Measurements from ENCODE around the gene MYO10.
"Not testable (repeated sequence)": the region's sequence is repeated elsewhere in the genome, so short reads cannot be mapped to it uniquely, and the experiment has no call there.

Gene MYO10

GRCh38 chr5:16656561-16657191 is 279.4 kb downstream of the MYO10 start:
- DNase-seq, result no peak

GRCh38 chr5:16654647-16655334 is 281.3 kb downstream of the MYO10 start:
- peak; percentile 15 for DNase-seq

- not testable (repeated sequence) for DNase-seq
Measured at GRCh38 chr5:16648739-16649138, 287.3 kb downstream of the MYO10 start.

DNA sequence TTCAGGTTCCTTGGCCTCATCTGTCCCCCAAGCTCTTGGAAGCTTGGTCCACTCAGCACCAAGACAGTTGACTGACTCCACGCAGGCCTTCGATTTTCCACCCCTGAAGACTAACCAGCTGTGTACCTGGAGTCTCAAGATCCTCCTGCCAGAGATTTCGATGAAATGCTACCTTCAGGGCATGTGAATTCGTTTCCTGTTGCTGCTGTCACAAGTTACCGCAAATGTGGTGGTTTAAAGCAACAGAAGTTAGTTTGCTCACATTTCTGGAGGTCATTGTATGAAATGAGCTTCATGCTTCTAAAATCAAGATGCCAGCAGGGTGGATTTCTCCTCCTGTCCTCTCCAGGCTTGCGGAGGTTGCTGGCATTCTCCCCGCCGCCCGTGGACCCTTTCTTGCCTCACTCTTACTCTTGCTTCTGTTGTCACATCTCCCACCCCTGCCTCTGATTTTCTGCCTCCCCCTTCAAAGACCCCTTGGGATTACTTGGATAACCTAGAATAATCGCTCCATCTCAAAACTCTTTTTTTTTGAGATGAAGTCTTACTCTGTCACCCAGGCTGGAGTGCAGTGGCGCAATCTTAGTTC is 291.7 kb downstream of the MYO10 start:
- DNase-seq, result no peak

- no peak for DNase-seq
Measured at GRCh38 chr5:16642867-16643266, 293.2 kb downstream of the MYO10 start.

DNA sequence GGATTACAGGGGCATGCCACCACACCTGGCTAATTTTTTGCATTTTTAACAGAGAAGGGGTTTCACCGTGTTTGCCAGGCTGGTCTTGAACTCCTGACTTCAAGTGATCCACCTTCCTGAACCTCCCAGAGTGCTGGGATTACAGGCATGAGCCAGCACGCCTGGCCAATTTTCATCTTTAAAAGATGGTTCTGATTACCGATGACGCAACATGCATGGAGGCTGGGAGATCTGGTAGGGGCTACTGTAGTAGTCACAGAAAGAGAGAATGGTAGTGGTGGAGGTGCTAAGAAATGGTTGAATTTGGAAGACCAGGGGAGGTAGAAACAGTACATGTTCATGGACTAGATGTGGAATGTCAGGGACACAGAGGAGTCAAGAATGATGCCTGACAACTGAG is 296.9 kb downstream of the MYO10 start:
- DNase-seq, result no peak

DNA sequence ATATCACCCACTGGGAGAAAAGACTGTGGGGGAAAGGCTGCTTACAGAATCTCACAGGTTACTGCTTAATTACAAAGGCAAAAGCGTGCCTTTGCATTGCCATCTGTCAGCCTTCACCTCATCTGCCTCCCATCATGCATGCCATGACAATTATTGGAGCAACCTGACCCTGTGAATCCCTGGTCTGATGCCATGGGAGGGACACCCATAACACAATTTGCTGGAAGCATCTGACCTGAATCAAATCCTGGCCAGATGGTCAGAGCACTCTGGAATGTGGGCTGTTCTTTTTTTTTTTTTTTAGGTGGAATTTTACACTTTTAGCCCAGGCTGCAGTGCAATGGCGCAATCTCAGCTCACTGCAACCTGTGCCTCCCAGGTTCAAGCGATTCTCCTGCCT is 307.7 kb downstream of the MYO10 start:
- DNase-seq, result no peak

- peak; percentile 30 for DNase-seq
Measured at GRCh38 chr5:16626696-16627264, 309.3 kb downstream of the MYO10 start.

DNA sequence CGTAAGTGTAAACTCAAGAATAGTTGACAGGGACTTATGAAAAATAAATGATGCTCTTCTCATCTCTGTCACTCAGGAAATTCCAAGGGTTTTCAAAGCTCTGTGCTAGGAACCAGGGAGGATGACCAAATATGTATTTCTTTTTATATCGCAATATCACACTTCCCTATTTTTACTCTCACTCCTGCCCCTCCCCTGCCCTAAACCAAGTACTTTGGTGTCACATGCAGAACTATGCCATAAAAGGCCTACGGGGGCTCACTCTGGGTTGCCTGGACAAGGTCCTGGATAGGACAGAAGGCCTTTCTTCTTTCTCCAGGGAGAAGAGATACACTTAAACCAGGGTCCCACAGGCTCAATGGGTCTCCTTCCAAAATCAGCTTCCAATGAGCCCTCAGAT is 311.0 kb downstream of the MYO10 start:
- DNase-seq, result no peak

DNA sequence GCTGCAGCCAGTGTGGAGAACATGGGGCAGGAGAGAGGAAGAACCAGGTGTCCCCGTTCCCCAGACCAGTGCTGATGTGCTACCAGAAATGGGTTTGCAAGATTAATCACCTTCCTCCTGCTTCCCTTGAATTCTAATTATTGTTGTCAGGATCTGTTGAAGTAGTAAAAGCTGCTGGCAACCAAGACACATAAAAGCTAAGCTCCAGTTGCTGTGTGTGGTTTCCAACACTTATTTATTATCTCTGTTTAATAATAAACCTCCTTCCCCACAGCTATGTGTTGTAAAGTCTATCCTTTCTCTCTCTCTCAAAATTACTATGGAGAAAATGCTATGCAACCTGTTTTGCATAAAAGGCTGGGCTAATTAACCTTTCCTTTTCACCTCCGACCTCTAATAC is 317.0 kb downstream of the MYO10 start:
- no peak for DNase-seq

- DNase-seq, result no peak
Measured at GRCh38 chr5:16618138-16618897, 317.8 kb downstream of the MYO10 start.

DNA sequence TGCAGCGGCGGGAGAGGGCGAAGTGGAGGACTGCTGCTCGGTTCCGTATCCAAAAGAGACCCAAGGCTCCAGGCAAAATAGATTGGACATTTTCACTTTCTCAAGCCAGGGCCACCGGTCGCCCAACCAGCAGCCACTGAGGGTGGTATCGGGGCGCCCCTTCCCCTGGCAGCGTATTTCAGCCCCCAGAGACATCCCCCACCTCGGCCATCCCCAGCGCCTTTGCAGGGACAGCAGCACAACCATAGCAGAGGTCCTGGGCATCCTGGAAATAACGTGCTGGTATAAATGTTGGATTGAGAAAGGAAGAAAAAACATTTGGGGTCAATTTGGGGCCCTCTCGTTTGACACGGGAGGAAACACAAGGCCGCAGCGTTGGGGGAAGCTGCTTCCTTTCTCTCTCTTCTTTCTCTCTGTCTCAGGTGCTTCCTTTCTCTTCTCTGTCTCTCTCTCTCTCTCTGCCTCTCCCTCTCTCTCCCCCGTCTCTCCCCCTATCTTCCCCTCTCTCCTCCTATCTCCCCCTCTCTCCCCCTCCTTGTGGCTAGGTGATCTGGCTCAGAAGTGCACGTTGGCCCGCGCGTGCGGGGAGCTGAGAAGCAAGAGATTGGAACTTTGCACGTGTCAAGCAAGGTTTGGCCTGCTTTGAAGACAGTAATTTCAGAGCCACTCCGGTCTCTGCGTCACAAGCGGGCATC is 318.7 kb downstream of the MYO10 start:
- DNase-seq, result peak; percentile 65

GRCh38 chr5:16616536-16617273 is 319.4 kb downstream of the MYO10 start, which contains the start of gene RETREG1:
Gene RETREG1, minus strand, starts transcription at chr5:16616997. Its CDS starts 26 bp downstream, at chr5:16616971.
- peak; percentile 79 for DNase-seq

GRCh38 chr5:16615741-16616535 is 320.1 kb downstream of the MYO10 start:
- DNase-seq, result peak; percentile 20

- DNase-seq, result no peak
Measured at GRCh38 chr5:16612007-16612406, 324.1 kb downstream of the MYO10 start.

Data from stimulated activated CD4-positive, alpha-beta T cell treated with anti-CD3 and anti-CD28 coated beads, Interleukin-1b, Interleukin-23, amount 100 ng/mL, for 48 hours (primary cell).